Activated CD8-positive, alpha-beta memory T cell treated with anti-CD3 and anti-CD28 coated beads, Interleukin-2, amount 10 ng/mL, durations not matched to agents 7 days and 5 days (primary cell): ENCODE data around the gene MPV17. TPM values are rescaled to one million over a fixed set of nuclear protein-coding genes. Genes with fewer than 3 reads are reported as not detected.
A peak's percentile ranks its signal among the peaks of the same experiment; 100 is the strongest.

Experiments
- ATAC-seq: fragments of 150-1000 bp; cut with Tn5 transposase; one replicate; pipeline ENCODE4 v1.10.0; 2021; ENCODE audit warnings: moderate library complexity
- CTCF ChIA-PET: fragments of 350-600 bp; sonication (Branson Sonifier 250); formaldehyde crosslinking; loops from one replicate; lab custom pipeline; 2021; ENCODE audit warnings: antibody characterized with exemption; lab: Charles Lee
- DNase-seq: peaks from one replicate; pipeline ENCODE4 v3.0.0-alpha.2; 2020
- H3K27ac Mint-ChIP-seq: one replicate; pipeline ENCODE4 v1.8.0; 2021; ENCODE audit warnings: mild to moderate bottlenecking, mixed read lengths
- H3K27me3 Mint-ChIP-seq: one replicate; pipeline ENCODE4 v1.8.0; 2021; ENCODE audit warnings: mixed read lengths
- H3K36me3 Mint-ChIP-seq: one replicate; pipeline ENCODE4 v1.8.0; 2021; ENCODE audit warnings: mild to moderate bottlenecking, mixed read lengths
- H3K4me1 Mint-ChIP-seq: one replicate; pipeline ENCODE4 v1.8.0; 2021; ENCODE audit warnings: mixed read lengths
- H3K4me3 Mint-ChIP-seq: one replicate; pipeline ENCODE4 v1.8.0; 2021; ENCODE audit warnings: mild to moderate bottlenecking, moderate library complexity, mixed read lengths
- H3K9me3 Mint-ChIP-seq: one replicate; pipeline ENCODE4 v1.8.0; 2022; ENCODE audit warnings: low read depth, mixed read lengths
- total RNA-seq, 2 experiments: library from RNA; stranded (reverse); gene quantifications; one replicate each; pipeline ENCODE4 v1.2.3, GENCODE V29; 2021

Gene MPV17
- total RNA-seq, result 10 to 100 TPM; 87.4 to 97.6 TPM

DNA sequence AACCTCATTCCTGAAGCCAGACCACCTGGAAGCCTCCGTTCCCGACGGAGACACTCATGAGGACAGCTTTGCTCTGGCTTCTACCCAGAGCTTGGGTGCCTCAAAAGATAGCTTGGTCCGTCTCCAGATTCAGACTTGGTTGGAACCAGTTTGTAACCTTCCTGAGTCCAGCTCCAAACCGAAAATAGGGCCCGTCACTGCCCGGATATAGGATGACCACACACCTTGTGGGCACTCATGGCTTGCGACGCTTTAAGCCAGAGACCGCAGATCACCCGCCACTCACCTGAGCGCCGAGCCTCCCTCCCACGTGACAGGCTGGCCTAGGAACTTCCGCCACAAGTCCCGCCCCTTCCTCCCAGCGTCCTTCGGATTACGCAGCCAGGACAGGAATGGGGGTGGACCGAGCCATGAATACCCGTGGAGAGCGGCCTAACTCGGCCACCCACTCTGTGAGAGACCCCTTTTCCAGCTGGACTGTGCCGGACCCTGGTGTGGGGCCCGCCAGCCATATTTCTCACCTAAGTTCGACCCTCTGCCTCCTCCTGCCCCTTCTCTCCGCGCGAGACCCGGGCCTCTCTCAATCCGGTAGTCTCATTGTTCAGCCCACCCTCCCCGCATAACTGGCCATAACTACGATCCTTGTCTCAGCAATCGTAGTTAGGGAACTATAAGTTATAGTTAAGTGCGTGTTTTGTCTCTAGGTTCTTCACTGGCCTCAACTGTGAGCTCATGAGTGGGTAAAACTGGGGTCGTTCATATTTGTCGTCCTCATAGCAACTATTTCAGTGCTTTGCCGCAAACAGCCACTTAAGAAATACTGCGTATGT is at the start of gene MPV17:
MPV17 (minus strand) TSS at position 332 of the 830 bp plus-strand sequence. CDS start 580 bp downstream, outside the sequence.
- Mint-ChIP-seq H3K27ac (peak within 1 kb of the TSS; percentile 92), H3K9me3 (no peaks in the 10 kb centered on the region)
- CTCF ChIA-PET, result interaction anchor here (0.5 to 3.0 kb wide), 7 partner anchors 10 to 360 kb away, joined by 3 to 13 read pairs (median 6); partner anchors contain the start of genes EIF2B4, PPM1G and SNX17

DNA sequence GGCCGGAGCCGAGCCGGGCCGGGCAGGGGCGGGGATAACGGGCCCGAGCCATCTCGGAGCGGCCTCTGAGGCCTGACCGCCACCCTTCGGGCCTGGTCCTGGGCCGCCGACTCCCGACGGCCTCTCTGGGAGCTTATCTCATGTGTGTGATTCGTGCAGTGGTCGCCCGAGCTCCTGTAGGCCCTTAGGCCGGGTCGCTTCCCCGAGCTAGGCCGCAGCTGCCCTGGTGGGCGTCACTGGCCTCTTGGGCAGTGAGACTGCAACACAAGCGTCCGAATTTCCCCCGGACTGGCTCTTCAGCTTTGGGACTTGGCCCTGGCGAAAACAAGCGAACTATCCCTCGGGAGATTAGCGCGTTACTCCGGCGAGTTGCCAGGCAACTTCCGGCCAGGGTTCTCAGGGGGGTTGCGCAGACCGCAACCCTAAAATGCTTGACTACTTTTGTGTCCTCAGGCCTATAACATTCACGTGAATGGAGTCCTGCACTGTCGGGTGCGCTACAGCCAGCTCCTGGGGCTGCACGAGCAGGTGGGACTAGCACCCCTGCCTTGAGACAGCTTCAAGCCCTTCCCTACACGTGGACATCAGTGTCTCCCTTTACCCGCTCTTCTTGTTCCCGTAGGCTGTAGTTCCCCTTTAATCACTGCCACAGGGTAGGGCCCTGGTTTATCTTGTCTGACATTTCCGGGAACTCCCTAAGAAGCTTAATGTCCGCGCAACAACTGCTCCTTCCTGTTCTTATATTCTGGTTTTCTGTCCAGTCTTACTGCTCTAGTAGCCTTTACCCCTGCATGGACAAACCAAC is 48.1 kb upstream of the MPV17 start:
- Mint-ChIP-seq H3K27me3 (no peaks in the 10 kb centered on the region), H3K36me3 (peaks cover 49% of the 10 kb centered on the region), H3K27ac (peak overlapping the region; percentile 96), H3K4me3 (peak overlapping the region; percentile 84), H3K4me1 (peaks cover 37% of the 10 kb centered on the region), H3K9me3 (no peaks in the 10 kb centered on the region)
- CTCF ChIA-PET, result interaction anchor here (0.7 to 3.1 kb wide), 7 partner anchors 10 to 201 kb away, joined by 3 to 20 read pairs (median 4); partner anchors contain the start of genes GTF3C2, MPV17, PPM1G and ZNF513
- peak; percentile 63 for DNase-seq
- ATAC-seq, result no peak

More for the DNA sequence above, at the start of gene MPV17:
- ATAC-seq, result peak; percentile 97
- peak; percentile 93 for DNase-seq
- peaks cover 19% of the 10 kb centered on the region for H3K4me1 Mint-ChIP-seq
- H3K36me3 Mint-ChIP-seq, result peaks cover 16% of the 10 kb centered on the region
- H3K4me3 Mint-ChIP-seq, result peak within 1 kb of the TSS; percentile 92
- H3K27me3 Mint-ChIP-seq, result no peaks in the 10 kb centered on the region

DNA sequence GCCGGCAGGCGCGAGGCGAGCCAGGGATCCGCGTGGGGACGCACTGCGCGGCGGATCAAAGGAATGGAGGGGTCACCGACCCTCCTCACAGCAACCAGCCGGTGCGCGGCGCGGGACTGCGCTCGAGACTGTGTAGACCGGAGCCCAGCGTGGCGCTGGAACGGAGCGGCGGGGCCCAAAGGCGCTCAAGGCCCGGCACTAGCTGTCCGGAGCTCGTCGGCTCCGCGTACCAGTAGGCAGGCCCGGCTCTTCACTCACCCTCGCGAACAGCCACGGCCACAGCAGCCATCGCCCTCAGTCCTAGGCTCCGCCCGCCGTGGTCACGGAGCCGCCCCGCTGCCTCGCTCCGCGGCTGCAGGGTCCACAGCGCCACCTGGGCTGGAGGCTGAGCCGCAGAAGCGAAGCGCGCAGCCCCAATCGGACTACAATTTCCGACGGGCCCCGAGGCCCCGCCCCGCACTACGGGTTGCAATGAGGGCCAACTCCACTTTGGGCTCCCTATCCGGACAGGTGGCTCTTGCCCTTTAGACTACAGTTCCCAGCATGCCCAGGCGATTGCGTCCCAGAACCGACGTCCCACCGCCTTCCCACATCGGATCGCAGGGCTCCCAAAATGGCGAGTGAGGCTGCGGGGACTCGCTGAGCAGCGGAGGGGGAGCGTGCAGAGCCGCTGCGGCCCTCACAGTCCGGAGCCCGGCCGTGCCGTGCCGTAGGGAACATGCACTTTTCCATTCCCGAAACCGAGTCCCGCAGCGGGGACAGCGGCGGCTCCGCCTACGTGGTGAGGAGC is 47.3 kb upstream of the MPV17 start, which contains the start of the genes EIF2B4 and SNX17:
EIF2B4 (minus strand) TSS at position 313 of the 790 bp plus-strand sequence; CDS start at position 289, 24 bp downstream.
SNX17 (plus strand) TSS at position 591 of the 790 bp plus-strand sequence; CDS start at position 719, 128 bp downstream.
- CTCF ChIA-PET, result interaction anchor here (0.8 to 3.1 kb wide), 13 partner anchors 9 to 313 kb away, joined by 3 to 23 read pairs (median 5); partner anchors contain the start of genes GTF3C2, MPV17, NRBP1 and PPM1G
- DNase-seq, result peak; percentile 100
- peaks cover 48% of the 10 kb centered on the region for H3K36me3 Mint-ChIP-seq
- H3K27ac Mint-ChIP-seq, result peak within 1 kb of the TSS; percentile 96
- no peaks in the 10 kb centered on the region for H3K9me3 Mint-ChIP-seq
- peak; percentile 93 for ATAC-seq
- H3K27me3 Mint-ChIP-seq, result no peaks in the 10 kb centered on the region
- H3K4me1 Mint-ChIP-seq, result peaks cover 37% of the 10 kb centered on the region
- H3K4me3 Mint-ChIP-seq, result peak within 1 kb of the TSS; percentile 84

- Mint-ChIP-seq H3K36me3 (peaks cover 43% of the 10 kb centered on the region), H3K4me1 (peaks cover 36% of the 10 kb centered on the region), H3K27ac (peak overlapping the region; percentile 90), H3K9me3 (no peaks in the 10 kb centered on the region), H3K4me3 (peak overlapping the region; percentile 84), H3K27me3 (no peaks in the 10 kb centered on the region)
- DNase-seq (no peak), ATAC-seq (no peak)
- CTCF ChIA-PET, result interaction anchor here (0.7 to 3.1 kb wide), 13 partner anchors 9 to 313 kb away, joined by 3 to 23 read pairs (median 4); partner anchors contain the start of genes GTF3C2, MPV17, NRBP1 and ZNF512
Observed at GRCh38 chr2:27369471-27370025, 46.7 kb upstream of the MPV17 start.

DNA sequence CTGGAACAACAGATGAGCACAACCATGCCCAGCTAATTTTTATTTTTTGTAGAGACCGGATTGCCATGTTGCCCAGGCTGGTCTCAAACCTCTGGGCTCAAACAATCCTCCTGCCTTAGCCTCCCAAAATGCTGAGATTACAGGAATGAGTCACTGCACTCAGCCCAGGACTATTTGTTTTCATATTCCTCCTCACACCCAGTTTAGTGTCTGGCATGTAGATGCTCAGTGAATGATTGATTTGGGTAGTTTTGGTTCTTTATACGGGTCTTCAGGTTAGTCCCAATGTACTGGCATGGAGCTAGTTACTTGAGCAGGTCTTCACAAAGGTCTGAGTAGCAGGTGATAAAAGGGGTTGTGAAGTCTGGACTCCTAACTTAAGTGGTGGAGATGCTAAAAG is 41.0 kb upstream of the MPV17 start:
- CTCF ChIA-PET, result interaction anchor here (1.2 kb wide), 1 partner anchor 84 kb away, joined by 3 read pairs; no protein-coding TSS in a partner anchor
- H3K4me3 Mint-ChIP-seq, result no peak overlapping the region
- H3K27me3 Mint-ChIP-seq, result no peaks in the 10 kb centered on the region
- peaks cover 34% of the 10 kb centered on the region for H3K36me3 Mint-ChIP-seq
- ATAC-seq (no peak), DNase-seq (no peak)
- H3K9me3 Mint-ChIP-seq, result no peaks in the 10 kb centered on the region
- peak overlapping the region; percentile 24 for H3K27ac Mint-ChIP-seq
- peaks cover 11% of the 10 kb centered on the region for H3K4me1 Mint-ChIP-seq

DNA sequence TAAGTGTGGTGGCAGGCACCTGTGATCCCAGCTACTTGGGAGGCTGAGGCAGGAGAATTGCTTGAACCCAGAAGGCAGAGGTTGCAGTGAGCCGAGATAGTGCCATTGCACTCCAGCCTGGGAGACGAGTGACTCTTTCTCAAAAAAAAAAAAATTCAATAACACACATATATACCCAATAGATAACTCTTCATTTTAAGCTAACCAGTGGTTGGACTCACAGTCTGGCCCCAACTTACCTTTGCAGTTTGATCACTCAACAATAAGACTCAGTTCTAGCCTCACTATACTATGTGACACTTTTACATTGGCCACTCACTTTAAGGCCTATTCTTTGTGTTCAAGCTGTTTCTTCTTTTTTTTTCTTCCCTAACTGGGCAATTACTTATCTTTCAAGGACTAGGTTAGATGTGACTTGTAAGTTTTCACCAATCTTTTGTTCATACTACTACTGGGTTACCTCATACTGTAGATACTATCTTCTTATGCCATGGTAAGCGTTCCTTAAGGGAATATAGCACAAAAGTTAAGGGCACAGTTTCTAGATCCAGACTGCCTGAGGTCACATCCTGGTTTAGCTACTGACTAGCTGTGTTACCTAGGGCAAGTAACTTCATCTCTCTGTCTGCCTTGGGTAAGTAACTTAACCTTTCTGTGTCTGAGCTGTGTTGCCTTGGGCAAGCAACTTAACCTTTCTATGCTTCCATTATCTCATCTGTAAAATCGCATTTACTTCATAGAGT is 40.0 kb upstream of the MPV17 start:
- ATAC-seq (no peak), DNase-seq (no peak)
- Mint-ChIP-seq H3K9me3 (no peaks in the 10 kb centered on the region), H3K4me1 (peaks cover 13% of the 10 kb centered on the region), H3K36me3 (peaks cover 31% of the 10 kb centered on the region), H3K27me3 (no peaks in the 10 kb centered on the region), H3K27ac (peak overlapping the region; percentile 3), H3K4me3 (no peak overlapping the region)
- CTCF ChIA-PET, result interaction anchor here (0.7 kb wide), 1 partner anchor 146 kb away, joined by 4 read pairs; the partner anchor contains the start of gene CAD

- DNase-seq (peak; percentile 97), ATAC-seq (peak; percentile 85)
- H3K4me1 Mint-ChIP-seq, result peaks cover 47% of the 10 kb centered on the region
- peaks cover 13% of the 10 kb centered on the region for H3K36me3 Mint-ChIP-seq
- CTCF ChIA-PET, result interaction anchor here (1.0 to 2.8 kb wide), 4 partner anchors 12 to 327 kb away, joined by 3 to 23 read pairs (median 4); partner anchors contain the start of genes EIF2B4 and PPM1G
- H3K27ac Mint-ChIP-seq, result peak within 1 kb of the TSS; percentile 99
- H3K9me3 Mint-ChIP-seq, result no peaks in the 10 kb centered on the region
- H3K27me3 Mint-ChIP-seq, result no peaks in the 10 kb centered on the region
- peak within 1 kb of the TSS; percentile 94 for H3K4me3 Mint-ChIP-seq
Observed at GRCh38 chr2:27356382-27357181, 33.7 kb upstream of the MPV17 start, which contains the start of gene GTF3C2. Gene GTF3C2, minus strand, starts transcription at chr2:27356764. Its CDS starts 13,210 bp downstream, at chr2:27343554.

- H3K4me1 Mint-ChIP-seq, result peaks cover 48% of the 10 kb centered on the region
- H3K36me3 Mint-ChIP-seq, result peaks cover 12% of the 10 kb centered on the region
- peak; percentile 52 for ATAC-seq
- no peaks in the 10 kb centered on the region for H3K27me3 Mint-ChIP-seq
- DNase-seq, result no peak
- no peaks in the 10 kb centered on the region for H3K9me3 Mint-ChIP-seq
- H3K4me3 Mint-ChIP-seq, result peak overlapping the region; percentile 94
- H3K27ac Mint-ChIP-seq, result peak overlapping the region; percentile 99
- CTCF ChIA-PET, result interaction anchor here (0.7 to 2.8 kb wide), 3 partner anchors 13 to 54 kb away, joined by 3 to 23 read pairs (median 5); partner anchors contain the start of genes EIF2B4 and PPM1G
Observed at GRCh38 chr2:27356056-27356381, 33.1 kb upstream of the MPV17 start.

DNA sequence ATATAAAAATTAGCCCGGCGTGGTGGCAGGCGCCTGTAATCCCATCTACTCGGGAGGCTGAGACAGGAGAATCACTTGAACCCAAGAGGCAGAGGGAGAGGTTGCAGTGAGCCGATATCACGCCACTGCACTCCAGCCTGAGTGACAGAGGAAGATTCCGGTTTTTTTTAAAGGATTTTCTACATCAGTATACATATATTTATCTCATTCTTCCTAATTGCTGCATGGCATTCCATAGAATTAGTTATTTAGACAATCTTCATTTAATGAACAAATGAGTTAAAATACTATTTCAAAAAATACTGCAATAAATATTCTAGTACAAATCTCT is 31.7 kb upstream of the MPV17 start:
- DNase-seq (no peak), ATAC-seq (no peak)
- peaks cover 48% of the 10 kb centered on the region for H3K4me1 Mint-ChIP-seq
- no peaks in the 10 kb centered on the region for H3K27me3 Mint-ChIP-seq
- no peaks in the 10 kb centered on the region for H3K9me3 Mint-ChIP-seq
- H3K36me3 Mint-ChIP-seq, result peaks cover 8% of the 10 kb centered on the region
- H3K4me3 Mint-ChIP-seq, result no peak overlapping the region
- no peak overlapping the region for H3K27ac Mint-ChIP-seq
- CTCF ChIA-PET, result no interaction called here

DNA sequence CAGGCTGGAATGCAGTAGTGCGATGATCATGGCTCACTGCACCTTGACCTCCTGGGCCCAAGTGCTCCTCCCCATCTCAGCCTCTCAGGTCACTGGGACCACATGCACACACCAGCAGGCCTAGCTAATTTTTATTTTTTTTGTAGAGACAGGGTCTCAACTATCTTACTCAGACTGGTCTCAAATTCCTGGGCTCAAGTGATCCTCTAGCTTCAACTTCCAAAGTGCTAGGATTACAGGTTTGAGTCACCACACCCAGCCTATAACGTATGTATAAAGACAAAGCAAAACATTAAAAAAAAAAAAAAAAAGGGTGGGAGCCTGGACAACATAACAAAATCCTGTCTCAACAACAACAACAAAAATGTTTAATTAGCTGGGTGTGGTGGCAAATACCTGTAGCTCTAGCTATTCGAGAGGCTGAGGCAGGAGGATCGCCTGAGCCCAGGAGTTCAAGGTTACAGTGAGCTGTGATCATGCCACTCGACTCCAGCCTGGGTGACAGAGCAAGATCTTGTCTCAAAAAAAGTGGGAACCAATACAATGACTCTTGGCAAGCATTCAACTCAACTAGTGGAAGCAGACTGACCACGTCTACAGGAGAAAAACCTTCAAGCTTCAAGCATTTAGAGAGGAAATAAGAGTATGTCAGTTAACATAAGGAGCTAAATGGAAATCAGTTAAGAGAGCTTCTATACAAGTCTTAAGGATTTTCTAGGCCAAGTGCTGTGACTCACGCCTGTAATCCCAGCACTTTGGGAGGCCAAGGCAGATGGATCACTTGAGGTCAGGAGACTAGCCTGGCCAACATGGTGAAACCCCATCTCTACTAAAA is 31.1 kb upstream of the MPV17 start:
- CTCF ChIA-PET, result interaction anchor here (1.1 to 1.2 kb wide), 2 partner anchors 15 to 50 kb away, joined by 3 read pairs; no protein-coding TSS in a partner anchor
- Mint-ChIP-seq H3K36me3 (peaks cover 10% of the 10 kb centered on the region), H3K4me3 (no peak overlapping the region), H3K27me3 (no peaks in the 10 kb centered on the region), H3K4me1 (peaks cover 48% of the 10 kb centered on the region), H3K9me3 (no peaks in the 10 kb centered on the region), H3K27ac (no peak overlapping the region)
- ATAC-seq, result no peak
- DNase-seq, result no peak
